ENCODE data around the gene MRGPRD. TPM values are rescaled to one million over a fixed set of nuclear protein-coding genes. Genes with fewer than 3 reads are reported as not detected.
"Not testable (repeated sequence)": the region's sequence is repeated elsewhere in the genome, so short reads cannot be mapped to it uniquely, and the experiment has no call there.

MRGPRD gene
- total and polyA plus RNA-seq, 3 experiments from 2014 or later, result not detected

- H3K4me1 Mint-ChIP-seq, result no peaks in the 10 kb centered on the region
- peaks cover 10 to 15% of the 10 kb centered on the region in 2 donors for H3K27me3 Mint-ChIP-seq
- Histone ChIP-seq H3K27ac (ENCODE audit: low read depth, low read length) (no peak overlapping the region), H3K4me3 (ENCODE audit: low read length) (no peak overlapping the region), H3K36me3 (ENCODE audit: insufficient read depth, low read length) (no peaks in the 10 kb centered on the region), H3K27me3 (ENCODE audit: insufficient read depth, low read length, poor library complexity, severe bottlenecking) (no peaks in the 10 kb centered on the region), H3K4me1 (ENCODE audit: insufficient read depth, low read length) (no peaks in the 10 kb centered on the region), H3K9me3 (ENCODE audit: low read length) (no peaks in the 10 kb centered on the region)
- H3K9me3 Mint-ChIP-seq, result no peaks in the 10 kb centered on the region
- CTCF ChIA-PET, result no interaction called here
- no peak overlapping the region for H3K4me3 Mint-ChIP-seq
- H3K27ac Mint-ChIP-seq, result no peak overlapping the region
- POLR2A ChIA-PET, result no interaction called here
- H3K36me3 Mint-ChIP-seq, result no peaks in the 10 kb centered on the region
- DNase-seq, result no peak
These were observed 23.1 kb upstream of the MRGPRD start for GRCh38 chr11:69003866-69004367.

GRCh38 chr11:69003301-69003865, 22.6 kb upstream of the MRGPRD start:
- ChIA-PET POLR2A (no interaction called here), CTCF (no interaction called here)
- Mint-ChIP-seq H3K27me3 (peaks cover 10 to 16% of the 10 kb centered on the region in 2 donors), H3K9me3 (no peaks in the 10 kb centered on the region), H3K4me3 (no peak overlapping the region), H3K27ac (peak overlapping the region in 1 of 8 donors; percentile 17), H3K36me3 (no peaks in the 10 kb centered on the region), H3K4me1 (no peaks in the 10 kb centered on the region)
- Histone ChIP-seq H3K9me3 (ENCODE audit: low read length) (no peaks in the 10 kb centered on the region), H3K27me3 (ENCODE audit: insufficient read depth, low read length, poor library complexity, severe bottlenecking) (no peaks in the 10 kb centered on the region), H3K36me3 (ENCODE audit: insufficient read depth, low read length) (no peaks in the 10 kb centered on the region), H3K4me3 (ENCODE audit: low read length) (no peak overlapping the region), H3K27ac (ENCODE audit: low read depth, low read length) (no peak overlapping the region), H3K4me1 (ENCODE audit: insufficient read depth, low read length) (no peaks in the 10 kb centered on the region)
- no peak for DNase-seq

- no peak overlapping the region for H3K4me3 Mint-ChIP-seq
- H3K27me3 Mint-ChIP-seq, result peaks cover 9 to 16% of the 10 kb centered on the region in 2 donors
- Histone ChIP-seq H3K4me1 (ENCODE audit: insufficient read depth, low read length) (no peaks in the 10 kb centered on the region), H3K27ac (ENCODE audit: low read depth, low read length) (no peak overlapping the region), H3K27me3 (ENCODE audit: insufficient read depth, low read length, poor library complexity, severe bottlenecking) (no peaks in the 10 kb centered on the region), H3K4me3 (ENCODE audit: low read length) (no peak overlapping the region), H3K36me3 (ENCODE audit: insufficient read depth, low read length) (no peaks in the 10 kb centered on the region), H3K9me3 (ENCODE audit: low read length) (no peaks in the 10 kb centered on the region)
- no peaks in the 10 kb centered on the region for H3K4me1 Mint-ChIP-seq
- ChIA-PET POLR2A (no interaction called here), CTCF (no interaction called here)
- H3K9me3 Mint-ChIP-seq, result no peaks in the 10 kb centered on the region
- DNase-seq, result no peak
- no peak overlapping the region for H3K27ac Mint-ChIP-seq
- no peaks in the 10 kb centered on the region for H3K36me3 Mint-ChIP-seq
These were observed 21.9 kb upstream of the MRGPRD start for GRCh38 chr11:69002570-69003231.

- ChIA-PET CTCF (interaction anchor here (0.7 kb wide), 1 partner anchor 8 kb away, joined by 3 read pairs; no protein-coding TSS in a partner anchor), POLR2A (no interaction called here)
- H3K4me3 ChIP-seq (ENCODE audit: low read length), result no peak overlapping the region
- Mint-ChIP-seq H3K27me3 (peaks cover 6 to 16% of the 10 kb centered on the region in 2 donors), H3K36me3 (no peaks in the 10 kb centered on the region), H3K9me3 (no peaks in the 10 kb centered on the region), H3K4me3 (no peak overlapping the region), H3K4me1 (no peaks in the 10 kb centered on the region), H3K27ac (no peak overlapping the region)
- no peak for DNase-seq
- H3K36me3 ChIP-seq (ENCODE audit: insufficient read depth, low read length), result no peaks in the 10 kb centered on the region
- no peak overlapping the region for H3K27ac ChIP-seq (ENCODE audit: low read depth, low read length)
- no peaks in the 10 kb centered on the region for H3K27me3 ChIP-seq (ENCODE audit: insufficient read depth, low read length, poor library complexity, severe bottlenecking)
- no peaks in the 10 kb centered on the region for H3K4me1 ChIP-seq (ENCODE audit: insufficient read depth, low read length)
- H3K9me3 ChIP-seq (ENCODE audit: low read length), result no peaks in the 10 kb centered on the region
These were observed 21.4 kb upstream of the MRGPRD start for GRCh38 chr11:69002110-69002569.

GRCh38 chr11:69001243-69002081, 20.7 kb upstream of the MRGPRD start:
- Mint-ChIP-seq H3K9me3 (no peaks in the 10 kb centered on the region), H3K4me1 (no peaks in the 10 kb centered on the region), H3K27me3 (peaks cover 6 to 16% of the 10 kb centered on the region in 2 donors), H3K36me3 (no peaks in the 10 kb centered on the region), H3K4me3 (no peak overlapping the region), H3K27ac (no peak overlapping the region)
- Histone ChIP-seq H3K27ac (ENCODE audit: low read depth, low read length) (no peak overlapping the region), H3K9me3 (ENCODE audit: low read length) (no peaks in the 10 kb centered on the region), H3K4me1 (ENCODE audit: insufficient read depth, low read length) (no peaks in the 10 kb centered on the region), H3K36me3 (ENCODE audit: insufficient read depth, low read length) (no peaks in the 10 kb centered on the region), H3K27me3 (ENCODE audit: insufficient read depth, low read length, poor library complexity, severe bottlenecking) (no peaks in the 10 kb centered on the region), H3K4me3 (ENCODE audit: low read length) (no peak overlapping the region)
- ChIA-PET CTCF (interaction anchor here (0.7 kb wide), 1 partner anchor 7 kb away, joined by 3 read pairs; no protein-coding TSS in a partner anchor), POLR2A (no interaction called here)
- no peak for DNase-seq

- Mint-ChIP-seq H3K27me3 (peaks cover 6 to 22% of the 10 kb centered on the region in 2 donors), H3K4me1 (no peaks in the 10 kb centered on the region)
- POLR2A ChIA-PET, result no interaction called here
These were observed 20.1 kb upstream of the MRGPRD start for GRCh38 chr11:69000831-69001242.

GRCh38 chr11:69000391-69000790, 19.6 kb upstream of the MRGPRD start:
- CTCF ChIA-PET, result no interaction called here
- Mint-ChIP-seq H3K4me3 (no peak overlapping the region), H3K27me3 (peaks cover 6 to 21% of the 10 kb centered on the region in 2 donors), H3K9me3 (no peaks in the 10 kb centered on the region), H3K27ac (no peak overlapping the region), H3K4me1 (no peaks in the 10 kb centered on the region), H3K36me3 (no peaks in the 10 kb centered on the region)
- DNase-seq, result no peak
- H3K9me3 ChIP-seq (ENCODE audit: low read length), result no peaks in the 10 kb centered on the region
- H3K27me3 ChIP-seq (ENCODE audit: insufficient read depth, low read length, poor library complexity, severe bottlenecking), result no peaks in the 10 kb centered on the region
- H3K36me3 ChIP-seq (ENCODE audit: insufficient read depth, low read length), result no peaks in the 10 kb centered on the region
- POLR2A ChIA-PET, result no interaction called here
- H3K4me1 ChIP-seq (ENCODE audit: insufficient read depth, low read length), result no peaks in the 10 kb centered on the region
- no peak overlapping the region for H3K4me3 ChIP-seq (ENCODE audit: low read length)
- no peak overlapping the region for H3K27ac ChIP-seq (ENCODE audit: low read depth, low read length)

More at GRCh38 chr11:69000831-69001242, 20.1 kb upstream of the MRGPRD start:
- Mint-ChIP-seq H3K9me3 (no peaks in the 10 kb centered on the region), H3K27ac (no peak overlapping the region), H3K4me3 (no peak overlapping the region), H3K36me3 (no peaks in the 10 kb centered on the region)
- Histone ChIP-seq H3K4me1 (ENCODE audit: insufficient read depth, low read length) (no peaks in the 10 kb centered on the region), H3K27ac (ENCODE audit: low read depth, low read length) (no peak overlapping the region), H3K36me3 (ENCODE audit: insufficient read depth, low read length) (no peaks in the 10 kb centered on the region), H3K27me3 (ENCODE audit: insufficient read depth, low read length, poor library complexity, severe bottlenecking) (no peaks in the 10 kb centered on the region), H3K4me3 (ENCODE audit: low read length) (no peak overlapping the region), H3K9me3 (ENCODE audit: low read length) (no peaks in the 10 kb centered on the region)
- CTCF ChIA-PET, result no interaction called here
- no peak for DNase-seq

- CTCF ChIA-PET; POLR2A ChIA-PET; H3K36me3 Mint-ChIP-seq; H3K4me3 ChIP-seq (ENCODE audit: low read length); DNase-seq; H3K27ac Mint-ChIP-seq; H3K4me1 ChIP-seq (ENCODE audit: insufficient read depth, low read length); H3K36me3 ChIP-seq (ENCODE audit: insufficient read depth, low read length); H3K4me3 Mint-ChIP-seq; H3K9me3 Mint-ChIP-seq; H3K27me3 ChIP-seq (ENCODE audit: insufficient read depth, low read length, poor library complexity, severe bottlenecking); H3K4me1 Mint-ChIP-seq; H3K27ac ChIP-seq (ENCODE audit: low read depth, low read length); H3K9me3 ChIP-seq (ENCODE audit: low read length): not testable (repeated sequence)
- peaks cover 7 to 19% of the 10 kb centered on the region in 2 donors for H3K27me3 Mint-ChIP-seq
These were observed 19.1 kb upstream of the MRGPRD start for GRCh38 chr11:68999748-69000355.
